CD4-positive, alpha-beta T cell treated with Interleukin-17A for 1 hour (primary cell): ENCODE data around the gene MYOF.
"Not testable (repeated sequence)": the region's sequence is repeated elsewhere in the genome, so short reads cannot be mapped to it uniquely, and the experiment has no call there.

Experiments
- DNase-seq: peaks from one replicate; pipeline ENCODE4 v3.0.0-alpha.2; 2020

The MYOF gene

DNA sequence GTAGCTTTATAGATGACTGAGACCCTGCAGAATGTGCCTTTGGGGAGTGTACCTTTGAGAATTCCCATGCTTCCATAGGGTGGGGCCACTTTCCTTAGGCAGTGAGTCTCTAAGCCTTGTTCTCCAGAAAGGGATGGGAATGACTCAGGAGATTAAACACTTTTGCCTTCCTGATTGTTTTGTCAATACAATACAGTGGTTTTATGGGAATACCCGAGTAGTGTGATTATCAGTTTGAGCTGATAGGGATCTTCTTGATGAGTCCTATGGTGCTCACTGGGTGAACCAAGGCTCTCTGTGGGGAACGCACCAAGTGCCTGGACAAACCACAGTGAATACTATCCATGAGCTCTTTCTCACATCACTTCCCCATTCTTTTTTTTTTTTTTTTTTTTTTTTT lies 6.3 kb downstream of the MYOF start:
- no peak for DNase-seq

GRCh38 chr10:93475227-93475626 lies 6.9 kb downstream of the MYOF start:
- no peak for DNase-seq

DNA sequence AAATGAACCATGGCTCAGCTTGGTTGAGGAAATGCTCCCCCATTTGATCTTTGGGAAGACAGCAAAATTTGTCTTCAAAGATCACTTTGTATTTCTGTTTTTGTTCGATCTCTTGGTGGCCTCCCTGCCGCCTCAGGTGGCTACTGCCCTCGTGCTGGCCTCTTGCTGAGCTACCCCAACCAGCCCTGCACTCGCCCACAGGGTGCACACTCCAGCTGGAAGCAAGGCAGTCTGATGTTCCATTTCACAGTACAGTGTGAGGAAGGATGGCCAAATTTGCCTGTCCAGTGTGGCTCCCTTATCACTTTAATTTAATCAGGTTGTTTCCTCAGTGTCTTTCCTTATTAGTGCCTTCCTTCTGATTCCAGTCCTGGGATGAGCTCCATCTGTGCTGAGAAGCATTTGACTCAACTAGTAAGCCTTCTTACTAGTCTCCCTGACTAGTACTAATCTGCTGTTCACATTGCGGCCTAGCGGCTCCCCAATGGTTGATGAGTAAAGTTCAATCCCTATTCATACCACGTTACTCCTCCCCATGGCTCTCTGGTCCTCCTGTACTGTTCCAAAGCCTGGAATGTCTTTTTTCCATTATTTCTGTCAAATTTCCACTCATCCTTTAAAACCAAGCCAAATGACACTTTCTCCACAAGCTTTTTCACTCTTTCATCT lies 8.2 kb downstream of the MYOF start:
- DNase-seq = no peak

DNA sequence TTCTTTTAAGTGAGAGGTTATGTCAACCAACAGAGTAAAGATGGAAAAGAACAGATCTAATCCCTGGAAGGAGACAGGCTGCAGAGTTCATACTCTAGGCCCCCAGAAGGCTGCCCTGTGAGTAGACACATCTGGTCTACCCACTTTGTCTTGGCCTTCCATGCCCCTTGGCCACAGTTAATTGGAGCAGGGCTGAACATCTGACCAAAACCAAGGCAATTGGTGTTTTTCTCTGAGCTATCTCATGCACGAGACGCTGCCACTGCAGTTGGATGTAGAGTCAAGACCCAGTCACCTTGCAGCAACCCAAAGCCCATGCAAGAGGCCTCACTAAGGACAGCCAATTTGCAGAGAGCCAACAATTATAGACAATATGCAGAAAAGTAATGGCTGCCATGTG lies 9.0 kb downstream of the MYOF start:
- no peak for DNase-seq

- DNase-seq = no peak
These were observed 11.0 kb downstream of the MYOF start for GRCh38 chr10:93471110-93471651.

GRCh38 chr10:93469454-93469853 lies 12.7 kb downstream of the MYOF start:
- DNase-seq = no peak

- DNase-seq = no peak
These were observed 13.5 kb downstream of the MYOF start for GRCh38 chr10:93468461-93469213.

DNA sequence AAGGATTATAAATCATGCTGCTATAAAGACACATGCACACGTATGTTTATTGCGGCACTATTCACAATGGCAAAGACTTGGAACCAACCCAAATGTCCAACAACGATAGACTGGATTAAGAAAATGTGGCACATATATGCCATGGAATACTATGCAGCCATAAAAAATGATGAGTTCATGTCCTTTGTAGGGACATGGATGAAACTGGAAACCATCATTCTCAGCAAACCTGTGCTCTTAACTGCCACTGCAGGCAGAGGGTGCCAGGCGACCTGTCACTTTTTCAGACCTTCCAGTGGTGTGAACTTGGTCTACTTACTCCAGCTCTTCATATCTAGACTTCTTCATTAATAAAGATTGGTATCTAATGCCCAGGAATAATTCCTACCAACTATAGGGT lies 14.5 kb downstream of the MYOF start:
- DNase-seq = not testable (repeated sequence)

- DNase-seq = no peak
These were observed 16.1 kb downstream of the MYOF start for GRCh38 chr10:93465806-93466675.

DNA sequence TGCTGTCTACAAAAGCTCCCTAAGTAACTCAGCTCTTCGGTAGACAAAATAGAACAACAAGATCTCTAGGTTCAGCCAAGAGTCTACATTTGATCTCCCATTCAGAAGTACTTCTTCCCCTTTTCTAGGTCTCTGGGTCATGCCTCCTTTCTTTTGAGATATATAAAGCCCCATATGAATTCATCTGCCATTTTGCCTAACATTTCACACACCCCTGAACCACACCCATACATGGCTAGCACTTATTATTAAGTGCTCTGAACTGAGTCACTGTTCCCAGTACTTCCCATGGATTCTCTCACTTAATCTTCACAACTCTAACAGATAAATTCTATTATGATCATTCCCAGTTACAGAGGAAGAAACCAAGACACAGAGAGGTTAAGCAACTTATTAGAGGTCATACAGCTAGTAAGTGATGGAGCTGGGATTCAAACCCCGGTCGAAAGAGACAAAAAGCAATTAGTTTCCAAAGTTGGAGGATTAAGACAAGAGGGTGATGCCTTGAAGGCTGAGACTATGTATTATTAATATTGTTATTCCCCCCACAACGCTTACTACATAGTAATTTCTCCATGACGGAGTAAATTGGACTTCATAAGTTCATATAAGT lies 17.3 kb downstream of the MYOF start:
- DNase-seq = no peak

- no peak for DNase-seq
These were observed 18.2 kb downstream of the MYOF start for GRCh38 chr10:93463723-93464476.

GRCh38 chr10:93462881-93463280 lies 19.3 kb downstream of the MYOF start:
- DNase-seq = peak; percentile 33

GRCh38 chr10:93462371-93462770 lies 19.8 kb downstream of the MYOF start:
- DNase-seq = no peak

DNA sequence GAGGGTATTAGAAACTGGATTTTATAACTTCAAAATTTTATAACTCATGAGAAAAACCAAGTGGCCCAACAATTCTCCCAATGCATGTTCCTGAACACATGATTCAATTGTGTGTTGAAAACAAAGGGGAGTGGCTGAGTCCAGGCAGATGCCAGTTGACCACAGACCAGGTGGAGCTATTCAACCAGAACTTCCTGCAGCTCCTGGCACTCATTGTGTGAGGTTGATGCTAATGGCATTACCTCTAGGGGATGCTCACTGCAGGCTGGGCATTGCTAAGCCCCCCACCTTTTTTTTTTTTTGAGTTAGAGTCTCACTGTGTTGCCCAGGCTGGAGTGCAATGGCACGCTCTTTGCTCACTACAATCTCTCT lies 20.3 kb downstream of the MYOF start:
- no peak for DNase-seq

- DNase-seq = no peak
These were observed 20.9 kb downstream of the MYOF start for GRCh38 chr10:93461109-93461806.

- DNase-seq = no peak
These were observed 22.7 kb downstream of the MYOF start for GRCh38 chr10:93459466-93459865.

- no peak for DNase-seq
These were observed 23.3 kb downstream of the MYOF start for GRCh38 chr10:93458821-93459257.

- DNase-seq = no peak
These were observed 24.6 kb downstream of the MYOF start for GRCh38 chr10:93457511-93457910.

DNA sequence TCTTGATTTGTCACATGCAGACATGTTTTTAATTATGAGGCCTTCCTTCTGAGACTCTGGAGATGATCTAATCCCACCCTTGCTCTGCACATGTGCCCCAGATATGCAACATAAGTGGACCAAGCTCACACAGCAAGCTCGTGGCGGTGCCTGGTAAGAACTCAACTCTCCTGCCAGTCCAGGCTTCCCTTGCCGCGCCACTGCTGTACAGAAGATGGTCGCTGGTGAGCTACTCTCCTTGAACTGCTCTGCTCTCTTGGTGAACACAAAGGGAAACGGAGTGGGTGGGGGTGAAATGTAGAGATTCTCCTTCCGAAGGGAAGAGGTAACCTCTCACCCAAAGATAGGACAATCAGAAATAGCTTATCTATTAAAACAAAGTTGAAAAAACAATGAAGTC lies 25.7 kb downstream of the MYOF start:
- no peak for DNase-seq

DNA sequence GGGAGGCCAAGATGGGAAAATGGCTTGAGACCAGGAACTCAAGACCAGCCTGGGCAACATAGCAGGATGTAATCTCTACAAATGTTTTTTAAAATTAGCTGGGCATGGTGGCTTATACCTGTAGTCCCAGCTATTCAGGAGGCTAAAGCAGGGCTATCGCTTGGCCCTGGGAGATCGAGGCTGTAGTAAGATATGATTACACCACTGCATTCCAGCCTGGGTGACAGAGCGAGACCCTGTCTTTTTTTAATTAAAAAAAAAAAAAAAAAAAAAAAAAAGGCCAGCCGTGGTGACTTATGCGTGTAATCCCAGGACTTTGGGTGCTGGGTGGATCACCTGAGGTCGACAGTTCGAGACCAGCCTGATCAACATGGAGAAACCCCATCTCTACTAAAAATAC lies 27.4 kb downstream of the MYOF start:
- DNase-seq = no peak

- DNase-seq = no peak
These were observed 28.0 kb downstream of the MYOF start for GRCh38 chr10:93454146-93454545.

DNA sequence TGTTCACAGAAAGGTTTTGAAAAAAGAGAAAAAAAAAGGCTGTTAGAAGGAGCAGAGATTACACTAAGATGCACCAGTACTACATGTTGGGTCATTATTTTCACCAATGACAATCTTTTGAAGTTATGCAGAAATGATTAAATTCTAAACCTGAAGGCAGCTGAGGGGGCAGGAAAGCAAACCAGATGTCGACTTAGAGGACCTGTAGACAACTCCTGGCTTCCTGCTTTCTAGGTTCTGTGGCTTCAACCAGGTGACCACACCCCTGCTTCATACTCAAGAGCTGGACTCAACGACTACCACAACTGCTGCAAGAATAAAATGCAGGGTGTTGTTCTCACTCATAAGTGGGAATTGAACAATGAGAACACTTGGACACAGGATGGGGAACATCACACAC lies 30.0 kb downstream of the MYOF start:
- DNase-seq = no peak
